Neural cell (in vitro differentiated cells): ENCODE measurements around the gene RNASE11.

Experiments used
- CTCF ChIP-seq: fragments of 450-650 bp; IDR thresholded peaks from 2 replicates; pipeline ENCODE4 v1.5.1; 2014; ENCODE audit warnings: antibody characterized with exemption, mild to moderate bottlenecking, moderate library complexity; ENCODE audit not compliant: poor library complexity, severe bottlenecking
- EP300 ChIP-seq: fragments of 450-650 bp; conservative IDR thresholded peaks from 2 replicates; pipeline ENCODE4 v1.6.1; 2014; ENCODE audit warnings: antibody characterized with exemption, mild to moderate bottlenecking, moderate library complexity; ENCODE audit not compliant: poor library complexity, severe bottlenecking
- POLR2AphosphoS5 ChIP-seq: IDR thresholded peaks from 2 replicates; pipeline ENCODE4 v1.6.1; 2012
- REST ChIP-seq: IDR thresholded peaks from 2 replicates; pipeline ENCODE4 v1.6.1; 2012; ENCODE audit warnings: borderline replicate concordance

DNA sequence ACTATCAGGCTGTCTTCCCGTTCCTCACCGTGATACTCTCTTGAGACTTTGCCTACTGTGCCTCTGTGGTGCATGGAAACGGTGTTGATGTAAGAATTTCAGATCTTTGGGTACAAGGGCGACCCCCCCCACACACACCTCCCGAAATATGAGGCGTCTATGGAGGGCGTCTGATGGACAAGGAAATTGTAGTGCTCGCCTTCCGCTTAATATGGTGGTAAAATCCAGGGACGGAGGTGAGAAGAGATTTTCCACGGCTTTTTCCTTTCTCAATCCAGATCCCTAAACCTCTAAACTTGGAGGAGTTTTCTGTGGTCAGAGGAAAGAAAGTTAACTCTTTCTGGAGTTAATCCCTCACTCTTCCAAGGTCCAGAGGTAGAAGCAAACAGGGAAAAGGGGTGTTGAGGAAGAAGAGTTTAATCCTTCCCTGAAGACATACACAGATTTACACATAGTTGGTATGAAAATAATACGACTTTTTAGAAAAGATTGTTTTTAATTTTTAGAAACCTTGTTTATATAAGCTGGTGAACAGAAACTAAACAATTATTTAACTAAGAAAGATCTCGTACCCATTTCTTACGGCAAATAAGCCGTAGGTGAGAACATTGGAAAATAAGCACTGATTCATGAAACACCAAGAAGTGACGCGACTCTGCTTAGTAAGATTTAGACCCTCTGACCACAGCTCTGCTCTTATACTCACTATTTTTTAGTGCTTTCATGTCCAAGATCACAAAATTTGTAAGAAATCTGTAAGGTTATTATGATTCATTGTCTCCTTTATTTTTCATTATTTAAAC is 26.4 kb upstream of the RNASE11 start:
- TF ChIP-seq EP300 (no peak), POLR2AphosphoS5 (no peak), CTCF (no peak), REST (no peak)
